ENCODE measurements around the gene WASL.
"Not testable (repeated sequence)": the region's sequence is repeated elsewhere in the genome, so short reads cannot be mapped to it uniquely, and the experiment has no call there.

The WASL gene

DNA sequence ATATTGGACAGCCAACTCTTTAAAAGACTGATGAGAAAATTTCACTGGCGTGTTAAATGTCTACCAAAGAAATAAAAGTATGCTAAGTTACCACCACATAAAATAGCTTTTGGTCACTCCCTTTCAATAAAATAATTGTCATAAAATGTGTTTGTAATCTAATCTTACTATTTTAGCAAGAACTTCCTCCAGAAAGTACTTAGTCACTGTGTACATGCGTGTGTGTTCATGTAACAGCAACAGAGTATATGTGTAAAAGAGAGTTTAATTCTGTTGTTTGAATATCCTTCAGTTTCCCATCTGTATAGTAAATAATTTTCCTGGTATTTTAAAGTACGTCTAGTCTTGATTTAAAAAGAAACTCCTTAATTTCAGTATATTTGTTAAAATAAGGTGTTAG is 35.0 kb upstream of the WASL start:
- CTCF ChIA-PET: no interaction called here

DNA sequence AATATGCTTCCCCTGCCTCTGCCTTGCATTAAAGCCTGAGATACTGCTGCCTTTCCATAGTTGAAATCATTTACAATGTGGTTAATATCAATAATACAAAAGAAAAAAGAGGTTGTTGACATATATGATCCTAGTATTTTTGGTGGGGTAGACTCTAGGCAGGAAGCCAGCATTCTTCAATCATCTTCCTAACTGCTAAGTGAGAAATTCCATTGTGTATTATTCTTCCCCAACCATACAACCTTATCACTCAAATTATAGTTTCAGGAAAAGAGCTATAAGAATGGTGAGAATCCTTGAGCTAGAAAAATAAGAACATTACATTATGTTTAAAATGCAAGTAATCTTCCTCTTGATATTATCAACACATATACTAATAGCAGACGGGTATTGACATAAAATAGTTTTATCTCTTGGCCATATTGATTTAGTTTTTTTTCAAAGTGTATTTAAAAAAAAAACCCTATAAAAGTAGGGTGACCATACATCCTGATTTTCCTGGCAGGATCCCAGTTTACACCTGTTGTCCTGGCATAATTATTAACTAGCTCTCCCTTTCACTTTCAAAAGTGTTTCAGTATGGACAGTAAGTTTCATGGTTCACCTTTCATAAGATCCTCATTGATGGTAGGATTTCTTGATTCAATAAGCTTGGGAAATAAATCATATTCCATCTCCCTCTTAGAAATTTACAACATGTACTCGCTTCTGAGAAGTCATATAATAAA is 33.4 kb upstream of the WASL start:
- POLR2A ChIA-PET: no interaction called here
- CTCF ChIA-PET: no interaction called here
- TF ChIP-seq ELF4 (IDR thresholded peaks at IDR 0.05) (no peak), LEF1 (IDR thresholded peaks at IDR 0.05; ENCODE audit: borderline replicate concordance) (no peak), CTBP1 (IDR thresholded peaks at IDR 0.05; ENCODE audit: borderline replicate concordance) (no peak), NFRKB (IDR thresholded peaks at IDR 0.05) (no peak), FOXM1 (IDR thresholded peaks at IDR 0.05; ENCODE audit: borderline replicate concordance) (no peak), TARDBP (IDR thresholded peaks at IDR 0.05) (no peak), BHLHE40 (IDR thresholded peaks at IDR 0.05; ENCODE audit: borderline replicate concordance) (no peak), FOXA1 (IDR thresholded peaks at IDR 0.05) (no peak), SP1 (IDR thresholded peaks at IDR 0.05) (no peak), FOXK2 (IDR thresholded peaks at IDR 0.05) (no peak), ARNT (IDR thresholded peaks at IDR 0.05) (no peak)
- TF ChIP-seq, protein P1, sequence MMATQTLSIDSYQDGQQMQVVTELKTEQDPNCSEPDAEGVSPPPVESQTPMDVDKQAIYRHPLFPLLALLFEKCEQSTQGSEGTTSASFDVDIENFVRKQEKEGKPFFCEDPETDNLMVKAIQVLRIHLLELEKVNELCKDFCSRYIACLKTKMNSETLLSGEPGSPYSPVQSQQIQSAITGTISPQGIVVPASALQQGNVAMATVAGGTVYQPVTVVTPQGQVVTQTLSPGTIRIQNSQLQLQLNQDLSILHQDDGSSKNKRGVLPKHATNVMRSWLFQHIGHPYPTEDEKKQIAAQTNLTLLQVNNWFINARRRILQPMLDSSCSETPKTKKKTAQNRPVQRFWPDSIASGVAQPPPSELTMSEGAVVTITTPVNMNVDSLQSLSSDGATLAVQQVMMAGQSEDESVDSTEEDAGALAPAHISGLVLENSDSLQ (IDR thresholded peaks at IDR 0.05): no peak

More for the DNA sequence above, 35.0 kb upstream of the WASL start:
- no peak for DNase-seq (ENCODE audit: extremely low spot score)
- POLR2A ChIA-PET: no interaction called here
- TF ChIP-seq ARNT (IDR thresholded peaks at IDR 0.05): no peak
- TF ChIP-seq FOXK2 (IDR thresholded peaks at IDR 0.05): no peak

DNA sequence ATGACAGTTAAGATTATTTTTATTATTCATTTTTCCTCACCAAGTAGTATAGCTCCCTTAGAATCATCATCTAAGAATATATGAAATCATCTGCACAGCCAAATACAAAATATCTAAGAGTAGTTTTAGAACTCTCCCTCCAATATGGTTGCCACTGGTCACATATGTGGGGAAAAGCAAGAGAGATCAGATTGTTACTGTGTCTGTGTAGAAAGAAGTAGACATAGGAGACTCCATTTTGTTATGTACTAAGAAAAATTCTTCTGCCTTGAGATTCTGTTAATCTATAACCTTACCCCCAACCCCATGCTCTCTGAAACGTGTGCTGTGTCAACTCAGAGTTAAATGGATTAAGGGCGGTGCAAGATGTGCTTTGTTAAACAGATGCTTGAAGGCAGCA is 31.7 kb upstream of the WASL start:
- DNase-seq (ENCODE audit: extremely low spot score); POLR2A ChIA-PET; CTCF ChIA-PET: not testable (repeated sequence)

More for the DNA sequence above, 33.4 kb upstream of the WASL start:
- DNase-seq (ENCODE audit: extremely low spot score): no peak

DNA sequence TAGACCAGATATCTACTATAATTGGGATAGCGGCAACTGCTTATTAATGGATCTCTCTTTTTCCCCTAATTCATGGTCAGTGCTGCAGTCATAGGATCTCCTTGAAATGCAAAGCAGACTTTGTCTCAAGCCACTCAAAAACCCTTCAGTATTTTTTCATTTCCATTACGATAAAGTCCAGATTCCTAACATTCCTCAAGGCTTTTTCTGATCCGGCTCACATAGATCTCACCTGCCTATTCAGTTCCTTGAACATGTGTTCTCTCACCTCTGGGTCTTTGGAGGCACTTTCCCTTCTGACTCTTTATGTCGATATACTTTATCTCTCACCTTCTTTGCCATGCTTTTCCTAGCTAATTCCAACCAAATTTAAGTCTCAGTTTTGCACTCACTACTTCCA is 25.7 kb upstream of the WASL start:
- POLR2A ChIA-PET: no interaction called here
- CTCF ChIA-PET: no interaction called here
- no peak for DNase-seq (ENCODE audit: extremely low spot score)
- TF ChIP-seq ZNF384 (IDR thresholded peaks at IDR 0.05) (no peak), BHLHE40 (IDR thresholded peaks at IDR 0.05; ENCODE audit: borderline replicate concordance) (no peak)

DNA sequence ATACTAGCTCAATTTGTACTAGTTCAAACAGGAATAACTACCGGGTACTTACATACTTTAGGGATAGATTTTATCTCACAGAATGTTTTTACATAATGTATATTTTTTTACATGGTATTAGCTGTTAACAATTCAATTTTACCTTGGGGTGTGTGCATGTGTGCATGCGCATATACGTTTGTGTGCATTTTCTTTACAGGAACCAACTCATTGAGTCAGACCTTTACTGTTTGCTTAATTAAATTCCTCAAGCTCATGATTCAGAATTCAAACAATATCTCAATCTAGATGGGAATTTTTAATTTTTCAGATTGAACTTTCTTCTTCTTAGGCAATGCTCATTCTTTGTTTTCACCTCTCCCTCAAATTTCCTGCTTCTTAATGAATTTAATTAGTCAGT is 24.7 kb upstream of the WASL start:
- POLR2A ChIA-PET: no interaction called here
- no peak for DNase-seq (ENCODE audit: extremely low spot score)
- CTCF ChIA-PET: no interaction called here
- TF ChIP-seq SUZ12 (IDR thresholded peaks at IDR 0.05): no peak
- TF ChIP-seq SP1 (IDR thresholded peaks at IDR 0.05): no peak
- TF ChIP-seq, protein P1 (IDR thresholded peaks at IDR 0.05): no peak
- no peak for TF ChIP-seq HDGF (IDR thresholded peaks at IDR 0.05; ENCODE audit: borderline replicate concordance)
- no peak for TF ChIP-seq L3MBTL2 (conservative IDR thresholded peaks at IDR 0.05)
- no peak for TF ChIP-seq NFRKB (IDR thresholded peaks at IDR 0.05)
- no peak for TF ChIP-seq FOXK2 (IDR thresholded peaks at IDR 0.05)
- TF ChIP-seq TARDBP (IDR thresholded peaks at IDR 0.05): no peak
- no peak for TF ChIP-seq ZNF384 (IDR thresholded peaks at IDR 0.05)
- TF ChIP-seq ELF4 (IDR thresholded peaks at IDR 0.05): no peak
- TF ChIP-seq ARNT (IDR thresholded peaks at IDR 0.05): no peak
- TF ChIP-seq LEF1 (IDR thresholded peaks at IDR 0.05; ENCODE audit: borderline replicate concordance): no peak
- no peak for TF ChIP-seq FOXM1 (IDR thresholded peaks at IDR 0.05; ENCODE audit: borderline replicate concordance)
- no peak for TF ChIP-seq BHLHE40 (IDR thresholded peaks at IDR 0.05; ENCODE audit: borderline replicate concordance)

DNA sequence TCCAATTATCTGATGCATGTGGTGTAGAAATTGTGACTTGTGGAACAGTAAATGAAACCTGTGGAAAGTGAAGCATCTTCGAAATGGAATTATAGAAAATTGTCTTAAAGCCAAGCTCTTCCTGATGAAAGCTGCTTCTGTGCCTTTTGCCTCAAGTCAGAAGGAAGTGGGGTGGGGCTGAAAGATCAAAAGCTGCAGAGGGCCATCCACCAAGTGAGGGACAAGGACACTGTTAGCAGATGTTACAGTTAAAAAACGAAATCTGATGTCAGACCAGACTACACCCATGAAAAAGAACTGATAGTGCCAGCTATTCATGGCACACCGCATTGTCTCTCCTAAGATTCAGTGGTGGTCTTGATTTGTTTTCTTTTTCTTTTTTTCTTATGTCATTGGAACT is 23.8 kb upstream of the WASL start:
- DNase-seq (ENCODE audit: extremely low spot score): no peak
- TF ChIP-seq HDGF (IDR thresholded peaks at IDR 0.05; ENCODE audit: borderline replicate concordance) (no peak), LEF1 (IDR thresholded peaks at IDR 0.05; ENCODE audit: borderline replicate concordance) (no peak), FOXK2 (IDR thresholded peaks at IDR 0.05) (no peak), NFRKB (IDR thresholded peaks at IDR 0.05) (no peak), SUZ12 (IDR thresholded peaks at IDR 0.05) (no peak), TARDBP (IDR thresholded peaks at IDR 0.05) (no peak), FOXA1 (IDR thresholded peaks at IDR 0.05) (no peak), BHLHE40 (IDR thresholded peaks at IDR 0.05; ENCODE audit: borderline replicate concordance) (no peak), ARNT (IDR thresholded peaks at IDR 0.05) (no peak), ELF4 (IDR thresholded peaks at IDR 0.05) (no peak), SP1 (IDR thresholded peaks at IDR 0.05) (no peak), ZNF384 (IDR thresholded peaks at IDR 0.05) (no peak), CTBP1 (IDR thresholded peaks at IDR 0.05; ENCODE audit: borderline replicate concordance) (no peak)
- CTCF ChIA-PET: no interaction called here
- POLR2A ChIA-PET: no interaction called here

DNA sequence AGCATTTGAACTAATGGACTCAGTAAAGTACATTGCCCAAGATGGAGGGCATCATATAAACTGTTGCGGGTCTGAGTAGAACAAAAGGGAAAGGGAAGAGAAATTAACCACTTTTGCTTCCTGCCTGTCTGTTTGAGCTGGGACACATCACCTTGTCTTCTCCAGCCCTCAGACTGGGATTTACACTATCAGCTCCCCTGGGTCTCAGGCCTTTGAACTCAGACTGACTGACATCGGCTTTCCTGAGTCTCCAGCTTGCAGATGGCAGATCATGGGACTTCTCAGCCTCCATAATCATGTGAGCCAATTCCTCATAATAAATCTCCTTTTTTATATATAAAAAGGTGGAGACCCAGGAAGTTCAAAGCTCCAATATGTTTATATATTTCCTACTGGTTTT is 23.0 kb upstream of the WASL start:
- no peak for TF ChIP-seq L3MBTL2 (conservative IDR thresholded peaks at IDR 0.05)
- TF ChIP-seq FOXA1 (IDR thresholded peaks at IDR 0.05): no peak
- no peak for TF ChIP-seq SUZ12 (IDR thresholded peaks at IDR 0.05)
- no peak for TF ChIP-seq SP1 (IDR thresholded peaks at IDR 0.05)
- no peak for TF ChIP-seq CTBP1 (IDR thresholded peaks at IDR 0.05; ENCODE audit: borderline replicate concordance)
- no peak for TF ChIP-seq LEF1 (IDR thresholded peaks at IDR 0.05; ENCODE audit: borderline replicate concordance)
- TF ChIP-seq NFRKB (IDR thresholded peaks at IDR 0.05): no peak
- no peak for TF ChIP-seq ARNT (IDR thresholded peaks at IDR 0.05)
- no peak for TF ChIP-seq FOXM1 (IDR thresholded peaks at IDR 0.05; ENCODE audit: borderline replicate concordance)

More for the DNA sequence above, 23.0 kb upstream of the WASL start:
- CTCF ChIA-PET: no interaction called here
- POLR2A ChIA-PET: interaction anchor here (2.0 kb wide), 1 partner anchor 23 kb away, joined by 7 read pairs; the partner anchor contains the start of gene WASL
- DNase-seq (ENCODE audit: extremely low spot score): no peak

Data from HEK293T (cell line).